Osteocyte (in vitro differentiated cells): ENCODE measurements around the gene EFNA5. TPM values are rescaled to one million over a fixed set of nuclear protein-coding genes. Genes with fewer than 3 reads are reported as not detected.

Experiments used
- DNase-seq: peaks from one replicate; pipeline ENCODE4 v3.0.0; 2021; ENCODE audit warnings: mixed read lengths; ENCODE audit not compliant: unreplicated experiment; ENCODE audit errors: extremely low spot score
- H3K27ac Mint-ChIP-seq: one replicate; pipeline ENCODE4 v1.8.0; 2021; ENCODE audit warnings: mild to moderate bottlenecking, mixed read lengths; ENCODE audit not compliant: unreplicated experiment
- H3K27me3 Mint-ChIP-seq: one replicate; pipeline ENCODE4 v1.8.0; 2021; ENCODE audit warnings: mixed read lengths; ENCODE audit not compliant: unreplicated experiment
- H3K36me3 Mint-ChIP-seq: one replicate; pipeline ENCODE4 v1.8.0; 2021; ENCODE audit warnings: mixed read lengths; ENCODE audit not compliant: unreplicated experiment
- H3K4me1 Mint-ChIP-seq: one replicate; pipeline ENCODE4 v1.8.0; 2021; ENCODE audit warnings: mixed read lengths; ENCODE audit not compliant: unreplicated experiment
- H3K4me3 Mint-ChIP-seq: one replicate; pipeline ENCODE4 v1.8.0; 2021; ENCODE audit warnings: mild to moderate bottlenecking, moderate library complexity, mixed read lengths; ENCODE audit not compliant: unreplicated experiment
- H3K9me3 Mint-ChIP-seq: one replicate; pipeline ENCODE4 v1.8.0; 2021; ENCODE audit warnings: mixed read lengths; ENCODE audit not compliant: unreplicated experiment
- total RNA-seq: library from RNA; stranded (reverse); gene quantifications from 2 replicates; pipeline ENCODE4 v1.2.1, GENCODE V29; 2021
- TF ChIP-seq, protein P1 (sequence below): fragments of 200-600 bp; sonication (generic); IDR thresholded peaks from 2 replicates; pipeline ENCODE4 v1.5.0; 2021; ENCODE audit warnings: antibody characterized with exemption, mild to moderate bottlenecking, moderate library complexity

EFNA5 gene
- total RNA-seq, 1 donor from 2014 or later: 34.2 TPM

GRCh38 chr5:107461770-107462169, 209.0 kb downstream of the EFNA5 start:
- H3K27me3 Mint-ChIP-seq: no peaks in the 10 kb centered on the region
- peaks cover 4% of the 10 kb centered on the region for H3K9me3 Mint-ChIP-seq
- no peak for DNase-seq
- peaks cover 4% of the 10 kb centered on the region for H3K36me3 Mint-ChIP-seq
- TF ChIP-seq, protein P1, sequence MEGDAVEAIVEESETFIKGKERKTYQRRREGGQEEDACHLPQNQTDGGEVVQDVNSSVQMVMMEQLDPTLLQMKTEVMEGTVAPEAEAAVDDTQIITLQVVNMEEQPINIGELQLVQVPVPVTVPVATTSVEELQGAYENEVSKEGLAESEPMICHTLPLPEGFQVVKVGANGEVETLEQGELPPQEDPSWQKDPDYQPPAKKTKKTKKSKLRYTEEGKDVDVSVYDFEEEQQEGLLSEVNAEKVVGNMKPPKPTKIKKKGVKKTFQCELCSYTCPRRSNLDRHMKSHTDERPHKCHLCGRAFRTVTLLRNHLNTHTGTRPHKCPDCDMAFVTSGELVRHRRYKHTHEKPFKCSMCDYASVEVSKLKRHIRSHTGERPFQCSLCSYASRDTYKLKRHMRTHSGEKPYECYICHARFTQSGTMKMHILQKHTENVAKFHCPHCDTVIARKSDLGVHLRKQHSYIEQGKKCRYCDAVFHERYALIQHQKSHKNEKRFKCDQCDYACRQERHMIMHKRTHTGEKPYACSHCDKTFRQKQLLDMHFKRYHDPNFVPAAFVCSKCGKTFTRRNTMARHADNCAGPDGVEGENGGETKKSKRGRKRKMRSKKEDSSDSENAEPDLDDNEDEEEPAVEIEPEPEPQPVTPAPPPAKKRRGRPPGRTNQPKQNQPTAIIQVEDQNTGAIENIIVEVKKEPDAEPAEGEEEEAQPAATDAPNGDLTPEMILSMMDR: no peak
- H3K4me1 Mint-ChIP-seq: peaks cover 52% of the 10 kb centered on the region
- H3K27ac Mint-ChIP-seq: no peak overlapping the region
- no peak overlapping the region for H3K4me3 Mint-ChIP-seq

DNA sequence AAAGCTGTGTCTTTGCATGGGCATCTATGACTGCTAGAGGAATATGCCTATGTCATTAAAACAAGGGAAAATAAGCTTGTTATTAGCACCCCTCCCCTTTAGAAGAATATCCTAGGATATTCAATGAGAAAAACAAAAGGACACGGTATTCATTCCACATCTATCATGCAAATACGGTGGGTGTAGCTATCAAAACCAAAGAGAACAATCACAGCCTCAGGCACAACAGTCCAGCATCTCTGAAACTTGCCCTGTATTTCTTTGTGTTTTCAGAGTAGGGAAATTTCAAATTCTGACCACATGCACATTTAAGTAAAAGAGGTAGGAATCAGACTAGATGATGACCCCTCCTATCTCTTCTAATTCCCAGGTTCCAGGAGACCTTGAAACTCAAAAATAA, 209.9 kb downstream of the EFNA5 start:
- TF ChIP-seq, protein P1: no peak
- peak overlapping the region; percentile 2 for H3K27ac Mint-ChIP-seq
- no peak overlapping the region for H3K4me3 Mint-ChIP-seq
- H3K4me1 Mint-ChIP-seq: peaks cover 44% of the 10 kb centered on the region
- H3K27me3 Mint-ChIP-seq: no peaks in the 10 kb centered on the region
- peaks cover 4% of the 10 kb centered on the region for H3K36me3 Mint-ChIP-seq
- peaks cover 4% of the 10 kb centered on the region for H3K9me3 Mint-ChIP-seq
- no peak for DNase-seq

DNA sequence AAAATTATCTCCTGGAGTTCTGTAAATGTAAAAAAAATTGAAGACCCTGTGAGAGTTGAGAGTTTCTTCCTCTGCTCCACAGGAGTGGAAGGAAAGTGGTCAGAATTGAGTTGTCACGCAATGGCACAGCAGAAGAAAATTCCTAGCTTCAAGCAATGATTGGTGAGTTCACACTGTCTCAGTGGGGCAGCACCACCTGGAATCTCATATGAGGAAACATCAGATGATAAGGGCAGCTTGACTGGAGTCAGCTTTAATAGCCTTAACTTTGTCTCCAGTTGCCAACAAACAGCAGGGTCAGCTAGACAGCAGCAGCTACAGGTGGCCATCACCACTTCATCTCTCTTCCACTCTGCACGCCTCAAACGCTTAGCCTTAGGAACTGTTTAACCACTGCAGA, 211.1 kb downstream of the EFNA5 start:
- peaks cover 48% of the 10 kb centered on the region for H3K4me1 Mint-ChIP-seq
- no peaks in the 10 kb centered on the region for H3K27me3 Mint-ChIP-seq
- no peak for DNase-seq
- TF ChIP-seq, protein P1: no peak
- peaks cover 4% of the 10 kb centered on the region for H3K9me3 Mint-ChIP-seq
- H3K4me3 Mint-ChIP-seq: no peak overlapping the region
- H3K36me3 Mint-ChIP-seq: peaks cover 4% of the 10 kb centered on the region
- no peak overlapping the region for H3K27ac Mint-ChIP-seq

- Mint-ChIP-seq H3K4me1 (peaks cover 39% of the 10 kb centered on the region), H3K36me3 (peaks cover 4% of the 10 kb centered on the region), H3K27ac (no peak overlapping the region), H3K4me3 (no peak overlapping the region), H3K9me3 (peaks cover 4% of the 10 kb centered on the region), H3K27me3 (no peaks in the 10 kb centered on the region)
- DNase-seq: no peak
- TF ChIP-seq, protein P1: no peak
Measured at GRCh38 chr5:107458322-107458721, 212.4 kb downstream of the EFNA5 start.

DNA sequence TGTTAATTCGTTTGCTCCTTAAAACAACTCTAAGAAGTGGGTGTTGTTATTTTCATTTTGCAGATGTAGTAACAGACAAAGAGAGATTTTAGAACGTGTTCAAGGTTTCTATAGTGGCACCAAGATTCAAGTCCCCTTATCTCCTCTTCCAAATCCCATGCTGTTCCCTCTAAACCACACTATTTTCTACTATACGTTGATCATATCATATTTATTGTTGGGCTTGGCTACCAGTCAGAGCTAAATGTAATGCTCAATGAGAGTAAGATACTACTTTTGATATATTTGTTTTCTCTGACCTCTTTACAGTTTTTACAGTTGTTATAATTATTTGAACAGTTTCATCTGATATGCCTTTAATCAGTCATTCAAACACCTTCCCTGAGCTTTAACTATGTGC, 212.9 kb downstream of the EFNA5 start:
- H3K9me3 Mint-ChIP-seq: peaks cover 4% of the 10 kb centered on the region
- H3K4me3 Mint-ChIP-seq: no peak overlapping the region
- TF ChIP-seq, protein P1: no peak
- peaks cover 39% of the 10 kb centered on the region for H3K4me1 Mint-ChIP-seq
- no peaks in the 10 kb centered on the region for H3K27me3 Mint-ChIP-seq
- H3K36me3 Mint-ChIP-seq: peaks cover 4% of the 10 kb centered on the region
- H3K27ac Mint-ChIP-seq: no peak overlapping the region
- no peak for DNase-seq
